Kidney epithelial cell (primary cell): ENCODE results near the gene NCMAP. TPM values are rescaled to one million over a fixed set of nuclear protein-coding genes. Genes with fewer than 3 reads are reported as not detected.
A peak's percentile ranks its signal among the peaks of the same experiment; 100 is the strongest.

Experiments used
- DNase-seq: peaks from one replicate; pipeline ENCODE4 v3.0.0-alpha.2; 2010; ENCODE audit warnings: low read depth
- H3K27me3 ChIP-seq: 2 replicates; pipeline ENCODE4 v1.6.0; 2011; ENCODE audit warnings: low read length; ENCODE audit not compliant: control insufficient read depth, insufficient read depth
- H3K36me3 ChIP-seq: 2 replicates; pipeline ENCODE4 v1.5.1; 2011; ENCODE audit warnings: low read length; ENCODE audit not compliant: control insufficient read depth, insufficient read depth
- H3K4me3 ChIP-seq: 2 replicates; pipeline ENCODE4 v1.5.1; 2011; ENCODE audit warnings: low read depth, mild to moderate bottlenecking, control low read depth, low read length
- CTCF ChIP-seq: IDR thresholded peaks from 2 replicates; pipeline ENCODE4 v1.5.1; 2011; ENCODE audit warnings: mild to moderate bottlenecking, moderate library complexity, low read length, control low read depth, inconsistent platforms; ENCODE audit not compliant: insufficient read depth, poor library complexity, severe bottlenecking
- total RNA-seq: library from RNA; depleted of rRNA; stranded (reverse); fragments of >200 nt; gene quantifications from 2 replicates; pipeline ENCODE4 v1.2.3, GENCODE V29; 2015

Gene NCMAP
- total RNA-seq, 1 donor from 2014 or later = 1.5 TPM

GRCh38 chr1:24558902-24559791 is 3.3 kb downstream of the NCMAP start:
- peak; percentile 74 for DNase-seq
- Histone ChIP-seq H3K36me3 (no peaks in the 10 kb centered on the region), H3K27me3 (no peaks in the 10 kb centered on the region), H3K4me3 (no peak overlapping the region)
- no peak for TF ChIP-seq CTCF

GRCh38 chr1:24560361-24560760 is 4.5 kb downstream of the NCMAP start:
- TF ChIP-seq CTCF = no peak

GRCh38 chr1:24562625-24563024 is 6.7 kb downstream of the NCMAP start:
- Histone ChIP-seq H3K36me3 (no peaks in the 10 kb centered on the region), H3K27me3 (no peaks in the 10 kb centered on the region), H3K4me3 (no peak overlapping the region)
- no peak for TF ChIP-seq CTCF
- peak; percentile 45 for DNase-seq

More at GRCh38 chr1:24560361-24560760, 4.5 kb downstream of the NCMAP start:
- no peak overlapping the region for H3K4me3 ChIP-seq
- H3K27me3 ChIP-seq = no peaks in the 10 kb centered on the region
- no peak for DNase-seq
- H3K36me3 ChIP-seq = no peaks in the 10 kb centered on the region

GRCh38 chr1:24564695-24565094 is 8.8 kb downstream of the NCMAP start:
- DNase-seq = no peak
- TF ChIP-seq CTCF = no peak
- no peaks in the 10 kb centered on the region for H3K36me3 ChIP-seq
- H3K27me3 ChIP-seq = no peaks in the 10 kb centered on the region
- H3K4me3 ChIP-seq = no peak overlapping the region

GRCh38 chr1:24566236-24566867 is 10.5 kb downstream of the NCMAP start:
- H3K4me3 ChIP-seq = no peak overlapping the region
- H3K36me3 ChIP-seq = no peaks in the 10 kb centered on the region
- no peak for DNase-seq
- TF ChIP-seq CTCF = no peak
- H3K27me3 ChIP-seq = no peaks in the 10 kb centered on the region
